B cell (primary cell): Measurements from ENCODE around the gene RFT1. TPM values are rescaled to one million over a fixed set of nuclear protein-coding genes. Genes with fewer than 3 reads are reported as not detected.

Experiments
- ATAC-seq: fragments of 200-7000 bp; cut with Tn5 transposase; one replicate; pipeline ENCODE4 v1.10.0; 2021; ENCODE audit warnings: low read depth, mild to moderate bottlenecking, moderate number of reproducible peaks, moderate library complexity
- CTCF ChIA-PET: fragments of 350-600 bp; sonication (Branson Sonifier 250); formaldehyde crosslinking; loops from one replicate; lab custom pipeline; 2021; ENCODE audit warnings: antibody characterized with exemption, inconsistent platforms; lab: Charles Lee
- POLR2A ChIA-PET: fragments of 350-600 bp; sonication (Branson Sonifier 250); formaldehyde crosslinking; loops from one replicate; lab custom pipeline; 2021; ENCODE audit warnings: antibody characterized with exemption; lab: Charles Lee
- DNase-seq: peaks from one replicate; pipeline ENCODE4 v3.0.0; 2013
- H2AFZ ChIP-seq: 2 replicates; pipeline ENCODE4 v1.6.1; 2012; ENCODE audit warnings: mild to moderate bottlenecking, low read depth, low read length; ENCODE audit not compliant: insufficient read depth, poor library complexity, severe bottlenecking
- H3K27ac ChIP-seq, 2 donors: 1 replicate in 1 of 2; 2 replicates in 1 of 2; pipeline ENCODE4 v1.5.1; 2012 to 2013; ENCODE audit warnings: low read length in 2 of 2, mild to moderate bottlenecking in 2 of 2, moderate library complexity in 1 of 2
- H3K27me3 ChIP-seq, 4 experiments: fragments of 200-600 bp in 1 of 4; sonication (generic) in 1 of 4; replicated peaks in 1 of 4; 1 replicate in 2 of 4; 2 replicates in 2 of 4; pipeline versions ENCODE4 v1.6.1 to v1.7.0; 2013 to 2016; ENCODE audit warnings: low read length in 3 of 4, mild to moderate bottlenecking in 2 of 4, mixed read lengths in 1 of 4, moderate library complexity in 1 of 4; ENCODE audit not compliant: insufficient read depth in 4 of 4, control insufficient read depth in 3 of 4; ENCODE audit errors: control extremely low read depth in 1 of 4
- H3K36me3 ChIP-seq, 2 experiments: replicated peaks in 1 of 2; 1 replicate in 1 of 2; 2 replicates in 1 of 2; pipeline versions ENCODE4 v1.6.1 to v1.7.1; 2013; ENCODE audit warnings: low read length in 1 of 2; ENCODE audit not compliant: insufficient read depth in 2 of 2, control insufficient read depth in 1 of 2; ENCODE audit errors: control extremely low read depth in 1 of 2, extremely low read depth in 1 of 2
- H3K4me1 ChIP-seq, 2 donors: fragments of 200-600 bp in 1 of 2; sonication (generic) in 1 of 2; 1 replicate in 1 of 2; 2 replicates in 1 of 2; pipeline versions ENCODE4 v1.5.1 to v1.6.1; 2013 to 2017; ENCODE audit warnings: low read length in 2 of 2; ENCODE audit not compliant: control insufficient read depth in 2 of 2, insufficient read depth in 2 of 2
- H3K4me2 ChIP-seq: replicated peaks from 2 replicates; pipeline ENCODE3; 2012; ENCODE audit warnings: mild to moderate bottlenecking, low read depth, low read length; ENCODE audit not compliant: poor library complexity, severe bottlenecking
- H3K4me3 ChIP-seq, 5 experiments: fragments of 200-600 bp in 1 of 5; sonication (generic) in 1 of 5; 1 replicate in 3 of 5; 2 replicates in 2 of 5; pipeline versions ENCODE4 v1.5.1 to v1.7.0; 2011 to 2016; ENCODE audit warnings: low read length in 4 of 5, mild to moderate bottlenecking in 4 of 5, low read depth in 2 of 5, control low read depth in 1 of 5, moderate library complexity in 1 of 5; ENCODE audit not compliant: insufficient read depth in 1 of 5; ENCODE audit errors: control extremely low read depth in 1 of 5, extremely low read depth in 1 of 5
- H3K79me2 ChIP-seq: fragments of 200-600 bp; sonication (generic); one replicate; pipeline ENCODE4 v1.6.0; 2016; ENCODE audit warnings: low read length; ENCODE audit not compliant: control insufficient read depth, insufficient read depth
- H3K9ac ChIP-seq: fragments of 200-600 bp; sonication (generic); 2 replicates; pipeline ENCODE4 v1.6.1; 2017; ENCODE audit warnings: mild to moderate bottlenecking, low read length, moderate library complexity
- H3K9me3 ChIP-seq, 3 donors: one replicate each; pipeline versions ENCODE4 v1.6.1 to v1.7.1; 2013; ENCODE audit warnings: low read length in 2 of 3; ENCODE audit not compliant: control insufficient read depth in 2 of 3, insufficient read depth in 1 of 3; ENCODE audit errors: control extremely low read depth in 1 of 3
- H4K20me1 ChIP-seq: 2 replicates; pipeline ENCODE4 v1.6.0; 2012; ENCODE audit warnings: mild to moderate bottlenecking, low read length; ENCODE audit not compliant: insufficient read depth, control insufficient read depth, poor library complexity, severe bottlenecking
- H3K27ac Mint-ChIP-seq: one replicate; pipeline ENCODE4 v1.8.0; 2021; ENCODE audit warnings: mixed read lengths
- H3K27me3 Mint-ChIP-seq: one replicate; pipeline ENCODE4 v1.8.0; 2021; ENCODE audit warnings: mixed read lengths
- H3K4me1 Mint-ChIP-seq: one replicate; pipeline ENCODE4 v1.8.0; 2021; ENCODE audit warnings: mixed read lengths
- H3K4me3 Mint-ChIP-seq: one replicate; pipeline ENCODE4 v1.8.0; 2021; ENCODE audit warnings: mixed read lengths
- H3K9me3 Mint-ChIP-seq: one replicate; pipeline ENCODE4 v1.8.0; 2022; ENCODE audit warnings: mixed read lengths; ENCODE audit not compliant: insufficient read depth
- EZH2 ChIP-seq: IDR thresholded peaks from 2 replicates; pipeline ENCODE4 v1.6.1; 2012; ENCODE audit warnings: borderline replicate concordance, low read depth, mild to moderate bottlenecking, moderate library complexity, low read length; ENCODE audit not compliant: insufficient read depth, poor library complexity, severe bottlenecking
- WGBS: methylation state at CpG from one replicate; pipeline ENCODE4 v1.1.5; 2013; ENCODE audit warnings: missing lambda C conversion rate; ENCODE audit not compliant: insufficient coverage; 5-methylcytosine and 5-hydroxymethylcytosine counted together
- intact Hi-C: fragments of 100-400 bp; cut with micrococcal nuclease; formaldehyde crosslinking; loops from one replicate; pipeline ENCODE4 v1.10.0; 2022
- polyA plus RNA-seq: library from polyadenylated mRNA; depleted of rRNA; stranded (reverse); fragments of >200 nt; gene quantifications from 2 replicates; pipeline ENCODE4 v1.2.3, GENCODE V29; 2012
- total RNA-seq, 2 donors: library from RNA; stranded (reverse); fragments of 120-200 nt in 1 of 2; gene quantifications; 1 replicate in 1 of 2; 2 replicates in 1 of 2; pipeline versions ENCODE4 v1.2.3 to v1.2.4, GENCODE V29; 2013 to 2022
- TF ChIP-seq, protein P1 (sequence below): fragments of 200-600 bp; IDR thresholded peaks from one replicate; pipeline ENCODE4 v1.8.0; 2022; ENCODE audit warnings: antibody characterized with exemption, mild to moderate bottlenecking

RFT1 gene
- total and polyA plus RNA-seq, 2 donors (not counting 1 experiment from before 2014, with no cell fraction given) = 12.1 to 28.9 TPM

DNA sequence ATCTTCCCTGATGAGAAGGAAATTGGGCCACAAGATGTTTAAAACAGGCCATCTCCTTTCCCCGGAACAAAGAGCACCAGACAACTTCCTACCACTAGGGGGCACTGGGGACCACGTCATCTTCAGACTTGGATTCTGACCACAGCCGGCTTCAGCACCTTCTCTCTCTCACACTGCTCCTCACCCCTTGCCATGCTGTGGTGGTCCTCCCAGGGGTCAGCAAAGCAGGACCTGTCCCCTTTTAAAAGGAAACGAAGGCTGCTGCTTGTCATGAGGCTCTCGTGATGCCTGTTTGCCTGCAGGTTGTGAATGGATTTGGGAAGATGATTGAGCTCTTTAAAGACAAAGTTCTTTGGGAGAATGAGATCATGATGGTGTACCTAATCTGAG, 16.2 kb downstream of the RFT1 start:
- Mint-ChIP-seq H3K9me3 (no peaks in the 10 kb centered on the region), H3K4me1 (no peaks in the 10 kb centered on the region), H3K27ac (no peak overlapping the region), H3K4me3 (no peak overlapping the region), H3K27me3 (no peaks in the 10 kb centered on the region)
- H3K4me3 ChIP-seq = no peak overlapping the region
- H3K27ac ChIP-seq = no peak overlapping the region
- H3K79me2 ChIP-seq = peaks cover 7% of the 10 kb centered on the region
- ChIA-PET POLR2A (interaction anchor here (0.8 to 1.0 kb wide), 2 partner anchors 67 to 82 kb away, joined by 3 to 6 read pairs; no protein-coding TSS in a partner anchor), CTCF (interaction anchor here (0.7 to 17.4 kb wide), 21 partner anchors 9 to 597 kb away, joined by 3 to 262 read pairs (median 6); no protein-coding TSS in a partner anchor)
- no peak for TF ChIP-seq EZH2
- TF ChIP-seq, protein P1, sequence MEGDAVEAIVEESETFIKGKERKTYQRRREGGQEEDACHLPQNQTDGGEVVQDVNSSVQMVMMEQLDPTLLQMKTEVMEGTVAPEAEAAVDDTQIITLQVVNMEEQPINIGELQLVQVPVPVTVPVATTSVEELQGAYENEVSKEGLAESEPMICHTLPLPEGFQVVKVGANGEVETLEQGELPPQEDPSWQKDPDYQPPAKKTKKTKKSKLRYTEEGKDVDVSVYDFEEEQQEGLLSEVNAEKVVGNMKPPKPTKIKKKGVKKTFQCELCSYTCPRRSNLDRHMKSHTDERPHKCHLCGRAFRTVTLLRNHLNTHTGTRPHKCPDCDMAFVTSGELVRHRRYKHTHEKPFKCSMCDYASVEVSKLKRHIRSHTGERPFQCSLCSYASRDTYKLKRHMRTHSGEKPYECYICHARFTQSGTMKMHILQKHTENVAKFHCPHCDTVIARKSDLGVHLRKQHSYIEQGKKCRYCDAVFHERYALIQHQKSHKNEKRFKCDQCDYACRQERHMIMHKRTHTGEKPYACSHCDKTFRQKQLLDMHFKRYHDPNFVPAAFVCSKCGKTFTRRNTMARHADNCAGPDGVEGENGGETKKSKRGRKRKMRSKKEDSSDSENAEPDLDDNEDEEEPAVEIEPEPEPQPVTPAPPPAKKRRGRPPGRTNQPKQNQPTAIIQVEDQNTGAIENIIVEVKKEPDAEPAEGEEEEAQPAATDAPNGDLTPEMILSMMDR = peak; percentile 90
- WGBS = 17% methylated on average over 5 of the region's 5 CpGs
- no peak overlapping the region for H3K4me2 ChIP-seq
- no peaks in the 10 kb centered on the region for H3K9me3 ChIP-seq
- H3K4me1 ChIP-seq = no peaks in the 10 kb centered on the region
- peaks cover 3 to 66% of the 10 kb centered on the region in 2 experiments for H3K36me3 ChIP-seq
- H4K20me1 ChIP-seq = no peaks in the 10 kb centered on the region
- no peak overlapping the region for H3K9ac ChIP-seq
- no peaks in the 10 kb centered on the region for H3K27me3 ChIP-seq
- H2AFZ ChIP-seq = no peak overlapping the region
- intact Hi-C loops = loop anchor here (1.0 to 5.0 kb wide), 5 partner anchors 16 to 185 kb away; partner anchors contain the start of gene RFT1
- DNase-seq = peak; percentile 86
- peak; percentile 84 for ATAC-seq

DNA sequence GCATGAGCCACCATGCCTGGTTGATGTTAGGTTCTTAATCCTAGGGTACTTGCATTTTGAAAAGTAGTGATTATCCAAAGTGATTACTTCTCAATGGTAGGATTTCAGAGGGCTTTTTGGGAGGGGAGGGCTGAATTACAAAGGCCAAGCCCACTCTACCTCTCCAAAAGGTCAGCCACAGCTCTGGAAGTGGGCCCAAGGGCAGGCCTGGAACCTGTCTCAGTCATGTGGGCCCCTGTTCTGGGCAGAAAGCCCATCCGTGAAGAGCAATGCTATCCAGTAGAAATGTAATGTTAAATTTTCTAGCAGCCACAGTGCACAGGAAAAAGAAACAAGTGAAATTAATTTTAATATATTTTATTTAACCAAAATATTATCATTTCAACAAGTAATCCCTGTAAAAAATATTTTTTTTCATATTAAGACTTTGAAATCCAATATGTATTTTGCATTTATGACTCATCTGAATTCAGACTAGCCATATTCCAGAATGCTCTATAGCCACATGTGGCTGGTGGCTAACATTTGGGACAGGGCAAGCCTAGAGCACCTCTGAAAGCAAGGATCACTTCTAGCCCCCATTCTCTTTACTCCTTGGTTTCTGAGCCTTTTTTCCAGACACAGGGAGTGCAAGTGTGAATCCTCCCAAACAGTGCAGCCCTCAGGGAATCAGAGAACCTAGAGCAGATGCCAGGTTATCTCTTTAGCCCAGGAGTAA, 16.8 kb downstream of the RFT1 start:
- H3K4me3 ChIP-seq = no peak overlapping the region
- Mint-ChIP-seq H3K27me3 (no peaks in the 10 kb centered on the region), H3K4me3 (no peak overlapping the region), H3K4me1 (no peaks in the 10 kb centered on the region), H3K9me3 (no peaks in the 10 kb centered on the region), H3K27ac (no peak overlapping the region)
- ATAC-seq = no peak
- H3K36me3 ChIP-seq = peaks cover 4 to 61% of the 10 kb centered on the region in 2 experiments
- no peak overlapping the region for H3K4me2 ChIP-seq
- H3K9me3 ChIP-seq = no peaks in the 10 kb centered on the region
- H3K27ac ChIP-seq = no peak overlapping the region
- no peaks in the 10 kb centered on the region for H3K27me3 ChIP-seq
- peaks cover 7% of the 10 kb centered on the region for H3K79me2 ChIP-seq
- ChIA-PET CTCF (interaction anchor here (0.7 to 17.4 kb wide), 17 partner anchors 9 to 597 kb away, joined by 3 to 262 read pairs (median 6); no protein-coding TSS in a partner anchor), POLR2A (interaction anchor here (1.0 kb wide), 1 partner anchor 67 kb away, joined by 6 read pairs; no protein-coding TSS in a partner anchor)
- no peak for DNase-seq
- H4K20me1 ChIP-seq = no peaks in the 10 kb centered on the region
- TF ChIP-seq, protein P1 = no peak
- no peak for TF ChIP-seq EZH2
- WGBS = no CpG with 5 or more reads among the region's 1 CpG
- intact Hi-C loops = loop anchor here (1.0 to 5.0 kb wide), 5 partner anchors 17 to 186 kb away; partner anchors contain the start of gene RFT1
- H3K9ac ChIP-seq = no peak overlapping the region
- H2AFZ ChIP-seq = no peak overlapping the region
- H3K4me1 ChIP-seq = no peaks in the 10 kb centered on the region
